Panc1 (cell line): Measurements from ENCODE around the gene RPP14. TPM values are rescaled to one million over a fixed set of nuclear protein-coding genes. Genes with fewer than 3 reads are reported as not detected.

Experiments used
- ATAC-seq: fragments of 200-7000 bp; cut with Tn5 transposase; 2 replicates; pipeline ENCODE4 v1.9.1; 2020; ENCODE audit warnings: mild to moderate bottlenecking, moderate library complexity
- BruUV-seq: library from RNA; stranded (reverse); fragments of 400-500 nt; replicated peaks from 2 replicates; lab custom pipeline; 2021; lab: Mats Ljungman, UMichigan
- CTCF ChIA-PET: fragments of 300-600 bp; sonication (Branson Sonifier 250); formaldehyde crosslinking; loops from one replicate; lab custom pipeline; 2022; ENCODE audit warnings: antibody characterized with exemption; lab: Charles Lee
- POLR2A ChIA-PET: fragments of 300-600 bp; sonication (Branson Sonifier 250); formaldehyde crosslinking; loops from one replicate; lab custom pipeline; 2022; ENCODE audit warnings: antibody characterized with exemption; lab: Charles Lee
- DNase-seq: peaks from one replicate; pipeline ENCODE4 v3.0.0-alpha.2; 2010; ENCODE audit warnings: low read depth, low spot score
- H3K27ac ChIP-seq: 2 replicates; pipeline ENCODE4 v1.5.1; 2011; ENCODE audit warnings: mild to moderate bottlenecking, low read length, inconsistent platforms
- H3K27me3 ChIP-seq: fragments of 200-500 bp; sonication (Bioruptor generic); 2 replicates; pipeline ENCODE4 v1.6.0; 2014; ENCODE audit warnings: low read length, inconsistent platforms; ENCODE audit not compliant: control insufficient read depth, insufficient read depth
- H3K36me3 ChIP-seq: fragments of 200-500 bp; sonication (Bioruptor generic); 2 replicates; pipeline ENCODE4 v1.5.1; 2014; ENCODE audit warnings: inconsistent platforms, mild to moderate bottlenecking, low read length, moderate library complexity; ENCODE audit not compliant: control insufficient read depth, insufficient read depth
- H3K4me1 ChIP-seq: 2 replicates; pipeline ENCODE4 v1.5.1; 2011; ENCODE audit warnings: inconsistent platforms, mild to moderate bottlenecking, low read length, moderate library complexity; ENCODE audit not compliant: control insufficient read depth, insufficient read depth
- H3K4me3 ChIP-seq, 2 experiments: 2 replicates each; pipeline ENCODE4 v1.5.1; 2011 to 2012; ENCODE audit warnings: low read depth in 2 of 2, low read length in 2 of 2, mild to moderate bottlenecking in 2 of 2, inconsistent platforms in 1 of 2, moderate library complexity in 1 of 2
- H3K9me3 ChIP-seq: fragments of 200-500 bp; sonication (Bioruptor generic); 2 replicates; pipeline ENCODE4 v1.5.1; 2014; ENCODE audit warnings: low read depth, mild to moderate bottlenecking, inconsistent platforms, low read length, moderate library complexity; ENCODE audit not compliant: control insufficient read depth, insufficient read depth
- CTCF ChIP-seq: fragments of 450-650 bp; IDR thresholded peaks from 2 replicates; pipeline ENCODE4 v1.5.1; 2017; ENCODE audit warnings: mild to moderate bottlenecking
- POLR2AphosphoS5 ChIP-seq: IDR thresholded peaks from 2 replicates; pipeline ENCODE4 v1.6.1; 2012; ENCODE audit warnings: mild to moderate bottlenecking, low read depth, low read length, moderate library complexity
- REST ChIP-seq, 2 experiments: IDR thresholded peaks; 2 replicates each; pipeline ENCODE4 v1.6.1; 2011 to 2012; ENCODE audit warnings: low read depth in 2 of 2, control low read depth in 1 of 2, low read length in 1 of 2, mild to moderate bottlenecking in 1 of 2, moderate library complexity in 1 of 2; ENCODE audit not compliant: insufficient read depth in 1 of 2
- SIN3A ChIP-seq: IDR thresholded peaks from 2 replicates; pipeline ENCODE4 v1.6.1; 2012; ENCODE audit warnings: low read depth, mild to moderate bottlenecking, low read length, moderate library complexity, borderline replicate concordance; ENCODE audit not compliant: insufficient read depth
- TCF7L2 ChIP-seq: IDR thresholded peaks from 2 replicates; pipeline ENCODE4 v1.6.1; 2011; ENCODE audit warnings: mild to moderate bottlenecking, low read depth, low read length, inconsistent platforms
- in situ Hi-C: cut with HindIII; loops from 2 replicates; pipeline ENCODE4 v1.10.0; 2016; ENCODE audit warnings: low sequenced_read_pairs, low pct_unique_long_range_greater_than_20kb
- intact Hi-C: fragments of 100-400 bp; cut with micrococcal nuclease; formaldehyde crosslinking; loops from one replicate; pipeline ENCODE4 v1.10.0; 2022; ENCODE audit not compliant: unreplicated experiment
- total RNA-seq: library from RNA; stranded (reverse); gene quantifications from one replicate; pipeline ENCODE4 v1.2.1, GENCODE V29; 2021; ENCODE audit not compliant: unreplicated experiment

RPP14 gene
- total RNA-seq, 1 experiment from 2014 or later = 16.4 TPM

- in situ Hi-C loops = no loop called here
- no peak for ATAC-seq
- H3K4me1 ChIP-seq = no peaks in the 10 kb centered on the region
- BruUV-seq = no TSS peak
- H3K36me3 ChIP-seq = no peaks in the 10 kb centered on the region
- CTCF ChIA-PET = no interaction called here
- H3K27me3 ChIP-seq = no peaks in the 10 kb centered on the region
- TF ChIP-seq POLR2AphosphoS5 (no peak), CTCF (no peak), REST (IDR thresholded peaks at IDR 0.05; ENCODE audit: insufficient read depth in 1 of 2, low read depth in 2 of 2, low read length in 1 of 2) (no peak), SIN3A (no peak), TCF7L2 (no peak)
- POLR2A ChIA-PET = no interaction called here
- no peaks in the 10 kb centered on the region for H3K9me3 ChIP-seq
- intact Hi-C loops = no loop called here
- H3K27ac ChIP-seq = no peak overlapping the region
- no peak for DNase-seq
- no peak overlapping the region for H3K4me3 ChIP-seq
Measured at GRCh38 chr3:58346368-58346767, 40.3 kb downstream of the RPP14 start.

- in situ Hi-C loops (no loop called here), intact Hi-C loops (no loop called here)
- DNase-seq (no peak), ATAC-seq (no peak)
- H3K27ac ChIP-seq = no peak overlapping the region
- H3K27me3 ChIP-seq = no peaks in the 10 kb centered on the region
- BruUV-seq = no TSS peak
- TF ChIP-seq SIN3A (no peak), TCF7L2 (no peak), CTCF (no peak), POLR2AphosphoS5 (no peak), REST (IDR thresholded peaks at IDR 0.05; ENCODE audit: insufficient read depth in 1 of 2, low read depth in 2 of 2, low read length in 1 of 2) (no peak)
- no peak overlapping the region for H3K4me3 ChIP-seq
- ChIA-PET CTCF (no interaction called here), POLR2A (interaction anchor here (0.6 kb wide), 1 partner anchor 86 kb away, joined by 3 read pairs; the partner anchor contains the start of gene PDHB)
- no peaks in the 10 kb centered on the region for H3K36me3 ChIP-seq
- no peaks in the 10 kb centered on the region for H3K4me1 ChIP-seq
- H3K9me3 ChIP-seq = no peaks in the 10 kb centered on the region
Measured at GRCh38 chr3:58347984-58348383, 41.9 kb downstream of the RPP14 start.
